Transverse colon (tissue), 4 donors: ENCODE data around the gene WDR31. TPM values are rescaled to one million over a fixed set of nuclear protein-coding genes. Genes with fewer than 3 reads are reported as not detected.

ENCODE experiments used
- DNase-seq: peaks from one replicate; pipeline ENCODE4 v3.0.0-alpha.2; 2019
- H3K27ac ChIP-seq, 4 donors: fragments of 200-600 bp; sonication (generic); 2 replicates each; pipeline ENCODE4 v1.5.1; 2016 to 2018; ENCODE audit warnings: inconsistent platforms in 4 of 4
- H3K27me3 ChIP-seq: fragments of 200-600 bp; sonication (generic); 2 replicates; pipeline ENCODE4 v1.5.1; 2017; ENCODE audit warnings: inconsistent platforms
- H3K36me3 ChIP-seq, 4 donors: fragments of 200-600 bp; sonication (generic); 2 replicates each; pipeline ENCODE4 v1.5.1; 2017 to 2019; ENCODE audit warnings: inconsistent platforms in 4 of 4
- H3K4me1 ChIP-seq, 4 donors: fragments of 200-600 bp; sonication (generic); 2 replicates each; pipeline ENCODE4 v1.5.1; 2017 to 2020; ENCODE audit warnings: inconsistent platforms in 4 of 4
- H3K4me3 ChIP-seq, 4 donors: fragments of 200-600 bp; sonication (generic); 1 replicate in 1 of 4; 2 replicates in 3 of 4; pipeline versions ENCODE4 v1.5.1 to v1.6.1; 2017 to 2019; ENCODE audit warnings: inconsistent platforms in 4 of 4
- H3K9me3 ChIP-seq, 2 donors: fragments of 200-600 bp; sonication (generic); 2 replicates each; pipeline ENCODE4 v1.5.1; 2017 to 2019; ENCODE audit warnings: inconsistent platforms in 2 of 2
- CTCF ChIP-seq, 5 experiments: fragments of 200-600 bp in 3 of 5; fragments of 450-650 bp in 2 of 5; sonication (generic) in 3 of 5; IDR thresholded peaks; 1 replicate in 2 of 5; 2 replicates in 3 of 5; pipeline ENCODE4 v1.5.1; 2016 to 2017; ENCODE audit warnings: antibody characterized with exemption in 5 of 5, inconsistent platforms in 3 of 5, mild to moderate bottlenecking in 2 of 5, moderate library complexity in 1 of 5
- EP300 ChIP-seq: sonication (generic); formaldehyde crosslinking; IDR thresholded peaks from one replicate; pipeline ENCODE4 v1.6.1; 2017; ENCODE audit warnings: antibody characterized with exemption, low read depth
- POLR2A ChIP-seq: fragments of 450-650 bp; IDR thresholded peaks from one replicate; pipeline ENCODE4 v1.6.1; 2016; ENCODE audit warnings: antibody characterized with exemption, mild to moderate bottlenecking, moderate library complexity
- POLR2AphosphoS5 ChIP-seq, 3 donors: sonication (generic); formaldehyde crosslinking; IDR thresholded peaks; one replicate each; pipeline ENCODE4 v1.6.1; 2016; ENCODE audit warnings: antibody characterized with exemption in 3 of 3
- WGBS, 2 donors: methylation state at CpG; one replicate each; pipeline ENCODE4 v1.1.5; 2018; ENCODE audit warnings: low coverage in 1 of 2; 5-methylcytosine and 5-hydroxymethylcytosine counted together
- in situ Hi-C, 4 donors: fragments of 200-750 bp; cut with MboI; loops; one replicate each; pipeline versions ENCODE4 v1.15.0 to v1.15.1; 2017; ENCODE audit warnings: low sequenced_read_pairs in 3 of 4, low pct_ligation_motif_present in 1 of 4, low pct_unique_long_range_greater_than_20kb in 1 of 4
- intact Hi-C: fragments of 100-400 bp; cut with DNase I; formaldehyde crosslinking; loops from one replicate; pipeline ENCODE4 v1.15.1; 2023; ENCODE audit warnings: low total_unique reads
- total RNA-seq, 4 donors: library from RNA; depleted of rRNA; stranded (reverse); fragments of >200 nt; gene quantifications; one replicate each; pipeline ENCODE4 v1.1.0, GENCODE V29; 2016

The WDR31 gene
- total RNA-seq, 4 donors from 2014 or later = 0.60 to 3.0 (median 1.6) TPM

- 61 to 80% methylated on average over 2 to 6 of the region's 6 CpGs for WGBS, 2 donors
- in situ Hi-C loops = loop anchor here in 2 of 4 donors (25.0 kb wide), 1 partner anchor 340 kb away; no protein-coding TSS in a partner anchor
- intact Hi-C loops = no loop called here
- Histone ChIP-seq H3K27ac (no peak overlapping the region), H3K9me3 (no peaks in the 10 kb centered on the region), H3K36me3 (no peaks in the 10 kb centered on the region), H3K4me3 (no peak overlapping the region), H3K27me3 (no peaks in the 10 kb centered on the region), H3K4me1 (no peaks in the 10 kb centered on the region)
- TF ChIP-seq CTCF (IDR thresholded peaks at IDR 0.05) (no peak), EP300 (no peak), POLR2A (no peak), POLR2AphosphoS5 (IDR thresholded peaks at IDR 0.05) (no peak)
- no peak for DNase-seq
These were observed 17.4 kb downstream of the WDR31 start for GRCh38 chr9:113322671-113323070.

- H3K4me1 ChIP-seq = no peaks in the 10 kb centered on the region
- intact Hi-C loops (no loop called here), in situ Hi-C loops (loop anchor here in 2 of 4 donors (25.0 kb wide), 1 partner anchor 342 kb away; no protein-coding TSS in a partner anchor)
- H3K9me3 ChIP-seq = no peaks in the 10 kb centered on the region
- WGBS, 2 donors = 90% methylated on average over 3 of the region's 3 CpGs; no CpG with 5 or more reads in 1 of the 2 donors
- no peaks in the 10 kb centered on the region for H3K36me3 ChIP-seq
- no peak overlapping the region for H3K27ac ChIP-seq
- H3K4me3 ChIP-seq = no peak overlapping the region
- TF ChIP-seq POLR2A (no peak), CTCF (IDR thresholded peaks at IDR 0.05) (no peak), POLR2AphosphoS5 (IDR thresholded peaks at IDR 0.05) (no peak), EP300 (no peak)
- H3K27me3 ChIP-seq = no peaks in the 10 kb centered on the region
- no peak for DNase-seq
These were observed 20.0 kb downstream of the WDR31 start for GRCh38 chr9:113320051-113320450.

- WGBS, 2 donors = 81 to 93% methylated on average over 2 of the region's 2 CpGs
- Histone ChIP-seq H3K9me3 (no peaks in the 10 kb centered on the region), H3K36me3 (no peaks in the 10 kb centered on the region), H3K4me3 (no peak overlapping the region), H3K4me1 (no peaks in the 10 kb centered on the region), H3K27me3 (no peaks in the 10 kb centered on the region), H3K27ac (no peak overlapping the region)
- TF ChIP-seq POLR2A = no peak
- no peak for TF ChIP-seq POLR2AphosphoS5 (IDR thresholded peaks at IDR 0.05)
- no peak for TF ChIP-seq CTCF (IDR thresholded peaks at IDR 0.05)
- no peak for TF ChIP-seq EP300
- intact Hi-C loops (no loop called here), in situ Hi-C loops (loop anchor here in 3 of 4 donors (10.0 to 25.0 kb wide), 2 partner anchors 86 to 343 kb away; partner anchors contain the start of gene ALAD (in 1 of the 3))
- DNase-seq = no peak
These were observed 21.0 kb downstream of the WDR31 start for GRCh38 chr9:113319054-113319453.

GRCh38 chr9:113317777-113318176 lies 22.3 kb downstream of the WDR31 start:
- no peak for DNase-seq
- H3K4me1 ChIP-seq = no peaks in the 10 kb centered on the region
- intact Hi-C loops = no loop called here
- no peaks in the 10 kb centered on the region for H3K27me3 ChIP-seq
- no peak overlapping the region for H3K27ac ChIP-seq
- WGBS, 2 donors = 43 to 64% methylated on average over 1 to 2 of the region's 2 CpGs
- no peaks in the 10 kb centered on the region for H3K36me3 ChIP-seq
- in situ Hi-C loops = loop anchor here in 3 of 4 donors (10.0 to 25.0 kb wide), 2 partner anchors 87 to 345 kb away; partner anchors contain the start of gene ALAD (in 1 of the 3)
- H3K9me3 ChIP-seq = no peaks in the 10 kb centered on the region
- no peak for TF ChIP-seq POLR2AphosphoS5 (IDR thresholded peaks at IDR 0.05)
- TF ChIP-seq POLR2A = no peak
- peak in 1 of 5 experiments; percentile 6 for TF ChIP-seq CTCF (IDR thresholded peaks at IDR 0.05)
- H3K4me3 ChIP-seq = no peak overlapping the region
